ENCODE data around the gene NEURL1.

DNA sequence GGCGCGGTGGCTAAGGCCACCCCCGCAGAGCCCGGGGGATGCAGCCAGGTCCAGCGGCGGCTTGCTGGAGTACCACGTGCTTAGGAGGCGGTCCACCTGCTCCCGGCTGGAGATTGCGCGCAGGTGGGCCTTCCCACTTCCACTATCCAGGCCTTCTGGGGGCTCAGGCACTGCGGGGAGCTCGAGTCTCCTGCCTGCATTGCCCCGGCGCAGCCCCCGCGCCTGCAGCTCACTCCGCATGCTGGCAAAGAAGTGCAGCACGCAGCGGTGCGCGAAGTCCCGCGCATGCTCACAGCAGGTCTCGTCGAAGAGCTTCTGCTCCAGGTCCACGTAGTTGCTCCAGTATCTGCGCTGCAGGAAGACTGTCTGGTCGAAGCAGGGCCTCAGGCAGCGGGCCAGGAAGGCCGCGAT, 20.2 kb upstream of the NEURL1 start:
- TF ChIP-seq ZNF274 (IDR thresholded peaks at IDR 0.05; ENCODE audit: low read depth, low read length) (no peak), YY1 (IDR thresholded peaks at IDR 0.05; ENCODE audit: insufficient read depth, insufficient read length) (no peak), SUZ12 (IDR thresholded peaks at IDR 0.05; ENCODE audit: extremely low read depth, insufficient read depth, insufficient read length) (no peak)
